HFF-Myc (cell line): ENCODE data around the gene REN.

Experiments
- DNase-seq: peaks from one replicate; pipeline ENCODE4 v3.0.0-alpha.2; 2011; ENCODE audit warnings: low read depth; ENCODE audit errors: extremely low read depth
- H3K4me3 ChIP-seq: replicated peaks from 2 replicates; pipeline ENCODE4 v1.5.1; 2011; ENCODE audit warnings: low read depth, mild to moderate bottlenecking, control low read depth, low read length
- CTCF ChIP-seq: IDR thresholded peaks from 2 replicates; pipeline ENCODE4 v1.5.1; 2012; ENCODE audit warnings: mild to moderate bottlenecking, low read depth, low read length, control low read depth; ENCODE audit errors: missing control alignments

Gene REN

DNA sequence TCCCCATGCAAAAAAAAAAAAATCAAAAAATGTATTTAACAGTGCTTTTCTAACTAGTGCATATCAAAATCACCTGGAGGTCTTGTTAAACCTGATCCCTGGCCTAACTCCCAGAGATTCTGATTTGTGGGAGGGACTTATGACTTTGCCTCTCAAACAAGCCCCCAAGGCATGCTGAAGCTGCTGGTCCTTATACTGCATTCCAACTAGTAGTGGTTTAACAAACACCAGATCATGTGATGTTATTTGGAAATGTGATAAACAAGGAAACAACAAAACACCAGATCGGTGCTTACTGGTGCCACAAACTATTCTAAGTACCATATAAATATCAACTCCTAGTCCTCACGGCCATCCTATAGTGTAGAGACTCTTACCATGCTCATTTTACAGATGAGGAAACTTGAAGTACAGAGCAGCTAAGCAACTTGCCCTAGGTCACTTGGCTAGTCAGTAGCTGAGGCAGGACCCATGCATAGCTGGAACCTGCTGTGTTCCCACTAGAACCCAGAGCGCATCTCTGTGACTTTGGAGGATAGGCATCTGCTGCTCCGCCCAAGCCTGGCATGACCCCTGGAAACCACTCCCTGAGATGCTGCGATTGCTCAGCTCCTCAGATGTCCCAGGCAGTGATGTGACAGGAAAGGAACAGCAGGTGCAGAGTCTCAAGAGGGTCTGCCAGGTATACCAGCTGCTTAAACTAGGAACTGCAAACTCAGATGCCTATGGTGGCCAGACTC is 55.1 kb downstream of the REN start:
- DNase-seq: no peak
- TF ChIP-seq CTCF: no peak
- H3K4me3 ChIP-seq: no peak overlapping the region

- TF ChIP-seq CTCF: no peak
- H3K4me3 ChIP-seq: no peak overlapping the region
- no peak for DNase-seq
Observed at GRCh38 chr1:204108312-204109141, 57.6 kb downstream of the REN start.

DNA sequence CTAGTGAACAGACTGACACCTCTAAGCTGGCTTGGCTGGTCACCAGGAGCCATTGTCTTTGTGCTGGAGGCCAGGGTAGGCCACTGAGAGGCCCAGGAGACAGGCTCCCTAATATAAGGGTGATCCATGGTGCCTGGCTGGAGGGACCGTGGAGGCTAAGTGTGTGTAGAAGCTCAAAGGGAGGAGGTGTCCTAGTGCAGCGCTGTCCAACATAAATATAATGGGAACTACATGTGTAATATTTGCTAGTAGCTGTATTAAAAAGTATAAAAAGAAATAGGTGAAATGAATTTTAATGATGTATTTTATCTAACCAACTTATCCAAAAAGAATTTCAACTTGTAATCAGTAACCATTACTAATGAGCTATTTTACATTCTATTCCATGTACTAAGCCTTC is 58.2 kb downstream of the REN start:
- H3K4me3 ChIP-seq: no peak overlapping the region
- no peak for DNase-seq
- TF ChIP-seq CTCF: no peak

- no peak for DNase-seq
- H3K4me3 ChIP-seq: no peak overlapping the region
- no peak for TF ChIP-seq CTCF
Observed at GRCh38 chr1:204106825-204107224, 59.3 kb downstream of the REN start.

DNA sequence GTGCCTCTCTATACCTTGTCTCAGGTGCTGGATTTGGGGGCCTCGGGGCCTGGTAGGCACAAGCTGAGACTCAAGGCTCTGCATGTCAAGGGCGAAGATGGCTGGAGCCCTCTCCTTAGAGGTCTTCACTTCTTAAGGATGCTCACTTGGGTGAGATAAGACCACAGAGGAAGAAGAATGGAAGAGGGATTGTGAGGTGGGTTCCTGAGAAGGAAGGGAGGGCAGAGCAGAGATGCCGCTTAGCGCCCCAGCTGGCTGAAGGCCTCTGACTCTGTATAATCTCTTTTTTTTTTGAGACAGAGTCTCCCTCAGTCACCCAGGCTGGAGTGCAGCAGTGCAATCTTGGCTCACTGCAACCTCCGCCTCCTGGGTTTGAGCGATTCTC is 61.0 kb downstream of the REN start:
- DNase-seq: no peak
- H3K4me3 ChIP-seq: no peak overlapping the region
- no peak for TF ChIP-seq CTCF
